Astrocyte of the spinal cord (primary cell): Measurements from ENCODE around the gene SLC26A1.

Experiments
- DNase-seq: peaks from one replicate; pipeline ENCODE4 v3.0.0; 2011; ENCODE audit warnings: low read depth, low spot score
- H3K4me3 ChIP-seq: 2 replicates; pipeline ENCODE4 v1.5.1; 2011; ENCODE audit warnings: low read depth, mild to moderate bottlenecking, low read length, moderate library complexity
- CTCF ChIP-seq: IDR thresholded peaks from 2 replicates; pipeline ENCODE4 v1.5.1; 2012; ENCODE audit warnings: low read depth, mild to moderate bottlenecking, low read length, inconsistent platforms
- in situ Hi-C: cut with HindIII; loops from 2 replicates; pipeline ENCODE4 v1.10.0; 2017; ENCODE audit warnings: low sequenced_read_pairs

Gene SLC26A1

GRCh38 chr4:992297-993110 lies 700 bp downstream of the SLC26A1 start:
- DNase-seq, result no peak
- TF ChIP-seq CTCF, result no peak
- in situ Hi-C loops, result no loop called here
- H3K4me3 ChIP-seq, result no peak overlapping the region

DNA sequence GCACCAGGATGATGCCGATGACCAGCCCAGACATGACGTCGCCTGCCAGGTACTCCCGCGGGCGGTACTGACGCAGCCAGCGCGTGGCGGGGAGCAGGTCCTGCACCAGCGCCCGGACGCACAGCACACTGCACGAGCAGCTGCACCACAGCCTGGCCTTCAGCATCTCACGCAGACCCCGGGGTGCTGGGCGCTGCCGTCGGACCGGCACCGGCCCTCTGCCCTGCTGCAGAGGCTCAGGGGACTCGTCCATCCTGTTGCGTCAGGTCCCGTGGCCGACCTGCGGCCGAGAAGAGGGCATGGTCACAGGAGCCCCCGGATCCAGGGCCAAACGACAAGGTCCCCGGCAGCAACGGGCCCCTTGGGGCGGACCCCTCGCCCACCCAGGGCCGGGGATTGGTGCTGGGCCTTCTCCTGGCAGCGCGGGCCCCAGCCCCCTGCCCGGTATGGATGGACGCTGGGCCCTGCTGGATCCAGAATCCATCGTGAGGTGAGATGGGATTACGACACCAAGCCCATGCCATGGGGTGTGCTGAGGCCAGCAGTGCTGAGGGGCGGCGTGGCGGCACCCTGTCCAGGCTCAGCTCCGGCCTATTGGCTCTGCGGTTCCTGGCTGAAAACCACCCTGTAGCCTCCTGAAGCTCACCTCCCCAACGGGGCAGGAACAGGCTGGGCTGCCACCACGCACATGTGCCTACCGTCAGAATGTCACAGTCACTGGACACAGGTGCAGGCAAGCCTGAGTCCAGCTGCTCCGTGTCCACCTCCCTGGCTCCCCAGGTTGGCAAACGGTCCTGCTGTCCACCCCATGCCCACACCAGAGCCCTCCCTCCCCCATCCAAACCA lies 1.5 kb downstream of the SLC26A1 start:
- in situ Hi-C loops, result no loop called here
- no peak for DNase-seq
- no peak overlapping the region for H3K4me3 ChIP-seq
- no peak for TF ChIP-seq CTCF

GRCh38 chr4:990746-991367 lies 2.3 kb downstream of the SLC26A1 start:
- H3K4me3 ChIP-seq, result no peak overlapping the region
- in situ Hi-C loops, result no loop called here
- no peak for TF ChIP-seq CTCF
- no peak for DNase-seq

DNA sequence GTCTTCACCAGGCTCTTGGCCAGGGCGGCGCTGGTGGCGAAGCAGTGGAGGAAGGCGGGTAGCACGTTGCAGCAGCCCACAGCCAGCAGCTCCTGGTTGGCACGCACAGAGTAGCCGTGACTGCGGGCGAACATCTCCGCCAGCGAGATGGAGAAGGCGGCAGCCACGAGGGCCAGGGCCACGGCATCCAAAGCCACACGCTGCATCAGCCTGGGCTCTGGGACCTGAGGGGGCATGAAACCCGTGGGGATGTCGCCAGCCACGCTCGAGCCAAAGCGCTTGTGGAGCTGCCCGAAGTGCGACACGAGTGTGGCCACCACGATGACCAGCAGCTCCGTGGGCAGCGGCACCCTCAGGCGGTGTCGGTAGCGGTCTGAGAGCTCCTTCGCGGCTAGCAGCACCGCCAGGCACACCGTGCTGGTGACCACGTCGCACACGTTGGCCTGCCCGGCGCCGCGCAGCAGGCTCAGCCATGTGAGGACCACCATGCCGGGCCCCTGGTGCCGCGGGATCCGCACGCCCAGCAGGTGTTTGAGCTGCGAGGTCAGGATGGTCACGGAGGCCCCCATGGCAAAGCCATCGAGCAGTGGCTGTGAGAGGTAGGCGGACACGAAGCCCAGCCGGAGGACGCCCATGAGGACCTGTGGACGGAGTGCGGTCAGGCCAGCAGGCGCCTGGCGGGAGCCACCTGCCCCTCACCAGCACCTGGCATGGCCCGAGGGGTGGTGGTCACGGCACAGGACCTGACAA lies 3.3 kb downstream of the SLC26A1 start:
- TF ChIP-seq CTCF, result no peak
- in situ Hi-C loops, result no loop called here
- DNase-seq, result no peak
- no peak overlapping the region for H3K4me3 ChIP-seq

DNA sequence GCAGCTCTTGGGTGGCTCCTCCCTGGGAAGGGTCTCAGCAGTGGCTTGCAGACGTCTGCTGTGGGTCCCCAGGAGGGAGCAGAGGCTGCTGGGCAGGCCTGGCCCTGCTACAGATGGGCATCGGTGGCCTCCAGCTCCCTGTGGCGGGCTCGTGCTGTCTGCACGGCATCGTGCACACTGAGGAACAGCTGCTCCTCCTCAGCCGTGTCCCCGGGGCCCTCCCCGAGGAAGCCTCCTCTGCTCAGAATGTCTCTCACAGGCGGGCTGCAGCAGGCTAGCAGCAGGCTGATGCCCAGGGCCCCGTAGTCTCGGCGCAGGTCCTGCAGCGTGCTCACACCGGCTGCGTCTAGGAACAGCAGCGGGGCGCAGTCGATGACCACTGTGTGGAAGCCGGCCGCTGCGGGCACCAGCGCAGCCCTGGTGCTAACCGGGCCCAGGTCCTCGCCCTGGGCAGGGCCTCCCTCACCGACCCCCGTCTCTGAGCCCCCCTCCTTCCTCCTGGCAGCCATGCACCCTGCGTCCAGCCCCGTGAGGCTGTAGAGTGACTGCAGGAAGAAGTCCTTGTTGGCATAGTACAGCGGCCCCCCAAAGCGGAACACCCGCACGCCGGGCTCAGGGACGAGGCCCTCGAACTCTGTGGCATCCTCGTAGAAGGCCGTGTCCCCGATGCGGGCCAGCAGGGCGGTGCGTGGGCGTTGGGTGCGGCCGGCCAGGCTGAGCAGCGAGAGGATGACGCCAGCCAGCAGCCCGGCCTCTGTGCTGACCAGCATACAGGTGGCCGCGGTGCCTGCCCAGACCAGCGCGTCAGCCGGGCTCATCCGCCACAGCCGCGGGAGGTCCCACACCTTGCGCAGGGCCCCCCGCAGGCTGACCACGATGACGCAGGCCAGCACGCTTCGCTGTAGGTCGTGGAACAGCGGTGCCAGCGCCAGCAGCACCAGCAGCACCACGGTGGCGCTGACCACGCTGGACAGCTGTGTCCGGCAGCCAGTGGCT lies 4.2 kb downstream of the SLC26A1 start:
- in situ Hi-C loops, result no loop called here
- H3K4me3 ChIP-seq, result no peak overlapping the region
- no peak for DNase-seq
- no peak for TF ChIP-seq CTCF
